DMS53 treated with DMSO at 0.1 percent for 48 hours (cell line): ENCODE measurements around the gene FAM135A.

Experiments used
- DNase-seq: peaks from one replicate; lab custom pipeline; 2025; ENCODE audit not compliant: unreplicated experiment; lab: John Stamatoyannopoulos, UW

The FAM135A gene

GRCh38 chr6:70413114-70413991 lies at the start of gene FAM135A:
FAM135A (plus strand) TSS chr6:70413508; CDS start chr6:70428343, 14,835 bp downstream.
- peak; percentile 98 for DNase-seq

- DNase-seq, result no peak
These were observed 49.4 kb upstream of the FAM135A start for GRCh38 chr6:70363741-70364493.

- DNase-seq, result peak; percentile 87
These were observed 43.9 kb upstream of the FAM135A start for GRCh38 chr6:70369332-70369950.

- no peak for DNase-seq
These were observed 42.8 kb upstream of the FAM135A start for GRCh38 chr6:70370496-70370895.

- peak; percentile 87 for DNase-seq
These were observed 41.7 kb upstream of the FAM135A start for GRCh38 chr6:70371454-70372105.

GRCh38 chr6:70375166-70375565 lies 38.1 kb upstream of the FAM135A start:
- no peak for DNase-seq

- no peak for DNase-seq
These were observed 37.4 kb upstream of the FAM135A start for GRCh38 chr6:70375882-70376281.

- DNase-seq, result no peak
These were observed 36.7 kb upstream of the FAM135A start for GRCh38 chr6:70376628-70377027.

GRCh38 chr6:70377372-70377771 lies 35.9 kb upstream of the FAM135A start:
- DNase-seq, result no peak

- DNase-seq, result no peak
These were observed 33.8 kb upstream of the FAM135A start for GRCh38 chr6:70379473-70380013.

GRCh38 chr6:70380252-70380651 lies 33.1 kb upstream of the FAM135A start:
- no peak for DNase-seq

- DNase-seq, result no peak
These were observed 32.4 kb upstream of the FAM135A start for GRCh38 chr6:70380771-70381416.

- DNase-seq, result no peak
These were observed 31.9 kb upstream of the FAM135A start for GRCh38 chr6:70381417-70381782.

GRCh38 chr6:70385901-70386300 lies 27.4 kb upstream of the FAM135A start:
- DNase-seq, result no peak

GRCh38 chr6:70388814-70389213 lies 24.5 kb upstream of the FAM135A start:
- no peak for DNase-seq

GRCh38 chr6:70389261-70389660 lies 24.0 kb upstream of the FAM135A start:
- no peak for DNase-seq

GRCh38 chr6:70390067-70390466 lies 23.2 kb upstream of the FAM135A start:
- DNase-seq, result no peak

- DNase-seq, result no peak
These were observed 21.8 kb upstream of the FAM135A start for GRCh38 chr6:70391492-70391891.

GRCh38 chr6:70394518-70395300 lies 18.6 kb upstream of the FAM135A start:
- DNase-seq, result no peak

- DNase-seq, result no peak
These were observed 18.0 kb upstream of the FAM135A start for GRCh38 chr6:70395301-70395672.
